GM23338 (cell line): ENCODE data around the gene MRS2.

Experiments
- CREB1 ChIP-seq: fragments of 250-450 bp; sonication (Bioruptor Pico); IDR thresholded peaks from 2 replicates; pipeline ENCODE4 v1.5.0; 2020; ENCODE audit warnings: low read depth, mild to moderate bottlenecking, moderate library complexity
- CTCF ChIP-seq, 2 experiments: fragments of 200-600 bp in 1 of 2; sonication (generic) in 1 of 2; conservative IDR thresholded peaks; 2 replicates each; pipeline versions ENCODE4 v1.5.1 to v1.6.1; 2016 to 2017; ENCODE audit warnings: antibody characterized with exemption in 2 of 2, low read depth in 2 of 2, mild to moderate bottlenecking in 2 of 2, moderate library complexity in 1 of 2
- EZH2 ChIP-seq: fragments of 200-600 bp; sonication (generic); IDR thresholded peaks from one replicate; pipeline ENCODE4 v1.8.0; 2017; ENCODE audit warnings: antibody characterized with exemption, mild to moderate bottlenecking, low read depth; ENCODE audit not compliant: unreplicated experiment
- EZH2phosphoT487 ChIP-seq: fragments of 200-600 bp; sonication (generic); IDR thresholded peaks from one replicate; pipeline ENCODE4 v1.8.1; 2018; ENCODE audit warnings: antibody characterized with exemption; ENCODE audit not compliant: unreplicated experiment
- POLR2AphosphoS5 ChIP-seq: IDR thresholded peaks from 2 replicates; pipeline ENCODE4 v1.6.1; 2016; ENCODE audit warnings: antibody characterized with exemption, low read depth
- TF ChIP-seq, protein P1 (sequence below): IDR thresholded peaks from 2 replicates; pipeline ENCODE4 v1.6.1; 2016; ENCODE audit warnings: antibody characterized with exemption

- TF ChIP-seq POLR2AphosphoS5 (no peak), EZH2phosphoT487 (no peak), CTCF (conservative IDR thresholded peaks at IDR 0.05; ENCODE audit: low read depth in 2 of 2) (no peak), CREB1 (CRISPR knock-in tag) (no peak), EZH2 (no peak)
- TF ChIP-seq, protein P1, sequence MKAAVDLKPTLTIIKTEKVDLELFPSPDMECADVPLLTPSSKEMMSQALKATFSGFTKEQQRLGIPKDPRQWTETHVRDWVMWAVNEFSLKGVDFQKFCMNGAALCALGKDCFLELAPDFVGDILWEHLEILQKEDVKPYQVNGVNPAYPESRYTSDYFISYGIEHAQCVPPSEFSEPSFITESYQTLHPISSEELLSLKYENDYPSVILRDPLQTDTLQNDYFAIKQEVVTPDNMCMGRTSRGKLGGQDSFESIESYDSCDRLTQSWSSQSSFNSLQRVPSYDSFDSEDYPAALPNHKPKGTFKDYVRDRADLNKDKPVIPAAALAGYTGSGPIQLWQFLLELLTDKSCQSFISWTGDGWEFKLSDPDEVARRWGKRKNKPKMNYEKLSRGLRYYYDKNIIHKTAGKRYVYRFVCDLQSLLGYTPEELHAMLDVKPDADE, result no peak
Measured at GRCh38 chr6:24446670-24447069, 43.9 kb downstream of the MRS2 start.
